NCI-H1694 treated with DMSO at 0.1 percent for 48 hours (cell line): ENCODE results near the gene ATP8A2.

ENCODE experiments used
- DNase-seq: peaks from one replicate; lab custom pipeline; 2025; lab: John Stamatoyannopoulos, UW

ATP8A2 gene

DNA sequence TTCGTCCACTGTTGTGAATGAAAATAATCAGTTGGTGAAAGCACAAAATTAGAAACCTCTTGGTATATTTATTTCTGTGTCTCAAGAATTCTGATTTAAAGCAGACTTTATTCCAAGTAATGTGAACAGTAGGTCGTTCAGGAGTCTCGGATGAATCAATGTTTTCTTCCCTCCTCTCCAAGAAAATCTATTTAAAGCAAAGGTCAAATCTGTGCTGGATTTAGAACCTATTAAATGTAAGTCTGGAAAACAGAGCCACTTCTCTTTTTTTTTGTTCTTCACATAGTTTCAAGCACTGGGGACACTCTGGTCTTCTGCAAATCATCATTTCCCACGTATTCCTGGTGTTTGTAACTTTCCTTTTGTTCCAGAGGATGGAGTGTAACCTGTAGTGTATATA is 312.7 kb downstream of the ATP8A2 start:
- DNase-seq = no peak

DNA sequence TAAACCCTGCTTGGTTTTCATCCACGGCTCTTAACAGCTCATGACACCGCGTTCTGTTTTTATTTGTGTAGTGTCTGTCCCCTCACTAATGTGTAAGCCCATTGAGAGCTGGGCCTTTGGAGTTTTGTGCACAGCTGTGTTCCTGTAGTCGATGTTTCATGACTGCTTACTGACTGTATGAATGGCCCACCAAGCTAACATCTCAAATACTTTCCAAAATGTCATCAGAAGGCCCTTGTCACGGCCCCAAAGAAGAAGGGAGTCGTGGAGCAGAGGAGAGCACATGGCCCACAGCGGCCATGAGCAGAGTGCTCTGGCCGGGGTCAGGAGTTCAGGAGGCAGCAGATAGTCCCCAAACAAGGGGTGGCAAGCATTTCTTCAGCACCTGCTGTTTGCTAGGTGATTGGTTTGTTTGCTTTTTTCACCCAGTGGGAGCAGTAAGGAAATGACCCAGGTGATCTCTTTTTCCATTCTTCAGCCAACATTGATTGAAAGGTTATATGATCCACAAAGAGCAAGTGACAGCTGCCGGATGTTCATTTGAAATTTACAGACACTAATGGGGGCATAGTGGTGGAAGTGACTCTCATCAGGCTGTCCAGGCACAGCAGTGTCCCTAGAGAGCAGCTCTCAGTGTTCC is 315.2 kb downstream of the ATP8A2 start:
- no peak for DNase-seq

DNA sequence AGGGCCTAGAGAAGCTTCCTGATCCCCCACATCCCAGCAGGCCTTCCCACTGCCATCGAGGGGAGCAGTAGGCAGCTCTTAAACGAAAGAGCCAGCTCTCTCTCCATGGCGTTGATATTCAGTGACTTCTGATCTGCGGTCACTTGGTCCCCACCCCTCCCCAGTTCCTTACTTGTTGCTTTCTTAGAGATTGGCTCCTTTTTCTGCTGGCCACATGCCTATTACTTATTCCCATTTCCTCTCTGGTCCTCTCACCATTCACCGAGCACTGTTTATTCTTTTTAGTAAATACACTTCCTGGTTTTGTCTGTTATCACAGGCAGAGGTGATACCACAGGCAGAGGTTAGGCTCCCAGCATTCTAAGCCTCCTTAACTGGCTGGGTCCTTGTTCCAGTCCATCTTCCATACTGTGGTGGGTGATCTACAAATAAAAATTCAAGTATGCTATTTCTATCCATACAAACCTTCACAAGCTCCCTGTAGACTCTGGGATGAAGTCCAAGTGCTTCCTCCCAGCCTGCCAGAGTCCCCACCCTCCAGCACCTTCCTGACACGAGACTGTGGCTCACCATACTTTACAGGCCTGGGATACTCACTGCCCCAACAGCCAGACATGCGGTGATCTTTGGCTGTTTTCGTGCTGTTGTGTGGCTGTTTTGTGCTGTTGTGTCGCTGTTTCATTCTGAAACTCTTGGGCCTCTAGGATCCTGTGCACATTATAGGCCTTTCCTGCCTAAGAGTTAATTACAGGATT is 315.9 kb downstream of the ATP8A2 start:
- DNase-seq = peak; percentile 15

DNA sequence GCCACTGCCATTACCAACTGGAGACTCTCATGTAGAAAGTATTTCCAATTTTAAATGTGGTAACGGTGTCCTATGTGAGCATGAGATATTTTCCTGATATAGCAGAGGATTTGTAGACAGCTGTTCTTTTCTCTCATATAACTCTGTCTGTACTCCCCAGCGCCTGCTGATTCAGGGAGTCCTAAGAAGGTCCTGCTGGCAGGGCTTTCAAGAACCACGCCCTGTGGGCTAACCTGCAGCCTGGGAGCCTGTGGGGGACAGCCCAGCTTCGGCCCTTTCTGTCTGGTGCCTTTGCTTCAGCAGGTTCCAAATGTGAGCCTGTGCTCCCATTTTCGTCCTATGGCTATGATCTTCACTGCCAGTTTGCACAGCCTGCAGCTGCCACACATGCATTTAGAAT is 316.8 kb downstream of the ATP8A2 start:
- no peak for DNase-seq

DNA sequence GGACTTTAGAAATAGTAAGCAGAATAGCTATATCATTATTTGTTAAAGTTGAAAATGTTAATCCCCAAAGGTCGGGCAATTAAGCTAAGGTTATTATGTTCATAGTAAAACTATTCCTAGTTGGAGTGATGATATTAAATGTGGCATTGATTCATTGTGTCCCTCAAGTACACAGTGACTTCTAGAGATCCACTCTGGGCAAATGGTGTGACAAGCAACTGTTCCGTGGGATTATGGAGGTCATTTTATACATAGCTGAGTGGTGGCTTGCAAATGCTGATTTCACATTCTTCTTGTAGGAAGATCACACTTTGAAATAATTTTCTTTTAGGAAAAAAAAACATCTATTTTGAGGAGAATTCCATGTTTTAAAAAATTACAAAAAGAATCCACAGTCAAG is 317.8 kb downstream of the ATP8A2 start:
- no peak for DNase-seq

DNA sequence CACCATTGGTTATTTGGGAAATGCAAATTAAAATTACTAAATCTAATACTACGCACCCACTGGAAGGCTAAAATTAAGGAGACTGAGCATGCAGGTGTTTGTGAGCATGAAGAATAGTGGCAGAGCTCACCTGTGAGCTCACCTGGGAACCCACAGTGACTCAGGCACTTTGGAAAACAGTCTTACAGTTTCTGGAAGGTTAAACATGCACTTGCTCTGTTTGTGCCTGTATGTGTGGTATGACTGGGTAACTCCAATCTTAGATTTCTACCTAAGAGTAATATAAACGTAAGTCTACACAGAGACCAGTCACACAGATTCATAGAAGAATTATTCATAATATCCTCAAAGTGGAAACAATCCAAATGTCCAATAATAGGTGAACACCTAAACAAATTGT is 318.8 kb downstream of the ATP8A2 start:
- DNase-seq = no peak

DNA sequence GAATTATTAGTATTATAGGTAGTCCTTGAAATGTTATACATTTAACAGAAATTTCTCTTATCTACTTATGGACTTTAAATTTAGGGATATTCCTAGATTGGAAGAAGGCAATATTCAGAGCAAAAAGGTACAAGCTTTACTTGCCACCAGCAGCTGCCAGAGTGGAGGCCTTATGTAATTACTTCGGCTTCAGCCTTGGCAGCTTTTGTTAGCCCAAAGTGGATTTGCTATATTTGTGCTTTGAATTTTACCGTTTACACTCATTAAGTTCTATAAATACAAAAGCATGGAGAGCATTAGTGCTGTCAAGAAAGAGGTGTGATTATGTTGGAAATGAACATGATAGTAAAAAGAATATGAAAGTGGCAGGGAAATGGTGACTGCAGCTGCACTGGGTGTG is 319.9 kb downstream of the ATP8A2 start:
- no peak for DNase-seq

DNA sequence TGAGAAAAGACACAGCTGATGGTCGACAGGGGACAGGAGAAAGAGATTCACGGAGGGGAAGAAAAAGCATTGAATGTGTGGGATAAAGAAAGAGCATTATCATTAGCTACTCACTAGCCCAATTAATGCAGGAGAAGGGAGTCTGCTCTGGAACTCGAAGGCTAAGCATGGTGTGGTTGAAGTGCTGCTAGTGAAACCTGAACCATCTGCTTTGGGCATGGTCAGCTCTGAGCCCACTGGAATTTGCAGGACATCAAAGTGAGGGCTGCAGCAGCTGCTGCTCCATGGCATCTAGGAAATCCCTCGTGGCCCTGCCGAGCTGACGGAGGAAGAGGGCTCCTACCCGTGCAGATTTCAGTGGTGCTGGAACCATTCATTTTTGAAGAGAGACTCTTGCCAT is 320.3 kb downstream of the ATP8A2 start:
- DNase-seq = no peak

DNA sequence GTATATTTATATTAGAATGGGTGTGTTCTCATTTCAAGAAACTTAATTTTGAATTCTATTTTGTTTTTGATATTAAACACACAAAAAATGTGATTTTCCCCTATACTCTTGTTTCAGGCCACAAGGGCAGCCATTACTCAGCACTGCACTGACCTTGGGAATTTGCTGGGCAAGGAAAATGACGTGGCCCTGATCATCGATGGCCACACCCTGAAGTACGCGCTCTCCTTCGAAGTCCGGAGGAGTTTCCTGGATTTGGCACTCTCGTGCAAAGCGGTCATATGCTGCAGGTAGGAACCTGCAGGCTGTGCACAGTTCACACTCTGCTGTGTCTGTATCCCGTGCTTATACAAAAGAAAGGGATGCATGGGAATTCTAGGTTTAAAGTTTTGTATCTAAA is 327.3 kb downstream of the ATP8A2 start:
- no peak for DNase-seq

DNA sequence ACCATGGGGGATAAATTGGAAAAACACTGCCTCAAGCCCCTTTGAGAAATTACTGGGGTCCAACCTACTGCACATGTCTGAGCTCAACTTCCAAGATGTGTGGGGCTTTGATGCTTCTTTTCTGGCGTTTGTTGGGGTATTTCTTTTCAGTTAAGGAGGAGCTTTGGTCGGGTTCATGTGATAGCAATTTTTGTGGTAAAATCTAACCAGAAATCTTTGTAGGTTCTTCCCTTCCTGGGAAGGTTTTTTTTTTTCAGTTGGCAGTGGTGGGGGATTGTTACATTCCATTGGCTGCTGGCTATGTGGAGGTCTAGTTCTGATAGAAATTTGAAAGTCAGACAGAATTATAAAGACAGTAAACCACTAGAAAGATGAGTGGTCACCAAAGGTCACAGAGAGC is 327.8 kb downstream of the ATP8A2 start:
- no peak for DNase-seq

DNA sequence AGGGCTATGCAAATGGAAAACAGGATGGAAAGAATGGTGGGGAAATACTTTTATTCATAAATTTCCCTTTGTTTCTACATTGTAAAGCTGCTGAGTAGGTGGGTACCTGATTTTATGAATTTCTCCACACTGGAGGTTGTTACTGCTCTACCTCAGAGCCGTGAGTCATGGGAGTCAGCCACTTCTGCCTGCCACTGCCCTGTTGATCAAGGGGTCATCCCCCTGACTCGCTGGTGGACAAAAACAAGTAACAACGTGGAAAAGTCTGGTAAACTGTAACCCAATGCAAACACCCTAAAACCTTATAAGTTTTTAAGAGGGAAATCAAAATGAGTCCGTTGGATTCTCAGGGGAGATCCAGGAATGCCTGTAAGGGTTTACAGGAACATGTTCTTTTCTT is 329.5 kb downstream of the ATP8A2 start:
- no peak for DNase-seq

DNA sequence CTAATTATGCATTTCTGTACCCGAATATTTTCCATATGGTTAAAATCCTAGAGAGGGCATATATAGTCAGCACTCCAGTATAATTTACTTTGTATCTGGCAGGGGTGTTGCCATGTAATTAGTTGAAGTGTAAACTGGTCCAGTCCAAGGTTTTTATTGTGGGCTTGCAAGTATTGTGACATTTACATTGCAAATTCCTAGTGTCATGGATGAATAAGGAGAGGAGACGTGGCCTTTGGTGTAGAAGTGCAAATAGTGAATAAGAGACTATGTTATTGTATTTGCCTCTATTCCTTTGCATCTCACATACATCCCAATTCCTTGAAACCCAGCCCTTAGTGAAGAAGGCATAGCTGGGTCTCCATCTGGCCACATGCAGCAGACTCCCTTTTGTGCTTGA is 330.6 kb downstream of the ATP8A2 start:
- no peak for DNase-seq

DNA sequence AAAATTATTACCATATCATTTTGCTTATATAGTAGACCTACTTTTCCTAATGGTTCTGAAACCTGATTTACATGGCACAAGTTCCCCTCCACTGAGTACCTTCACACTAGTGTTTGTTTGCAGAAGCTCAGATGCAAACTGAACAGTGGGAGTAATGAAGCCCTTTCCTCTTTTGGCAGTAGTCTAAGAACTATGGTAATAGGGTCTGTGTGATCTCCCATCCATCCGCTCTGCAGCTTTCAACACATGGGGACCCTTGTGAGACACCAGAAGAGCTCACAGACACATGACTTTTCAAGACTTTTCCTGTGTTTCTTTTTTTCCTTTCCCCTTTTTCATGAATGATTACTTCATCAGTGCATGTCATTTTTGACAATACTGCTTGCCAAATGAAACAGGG is 336.0 kb downstream of the ATP8A2 start:
- no peak for DNase-seq

DNA sequence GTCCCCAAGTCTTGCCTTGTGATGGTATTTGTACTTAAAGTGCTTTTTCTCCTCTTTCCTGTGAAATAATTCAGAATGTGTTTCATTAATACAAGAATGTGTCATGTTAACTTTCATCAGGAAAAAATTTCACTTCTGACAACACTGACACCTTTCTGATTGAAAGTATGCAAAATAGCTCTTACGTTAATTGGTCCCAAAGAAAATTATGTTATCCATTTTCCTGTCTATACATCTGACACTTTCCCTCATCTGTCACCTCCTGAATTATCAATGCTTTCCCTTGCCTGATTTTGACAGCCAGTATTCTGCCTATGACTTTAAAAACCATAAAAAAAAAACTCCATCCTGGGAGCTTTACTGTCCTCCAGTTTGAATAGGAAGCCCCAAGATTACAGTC is 336.5 kb downstream of the ATP8A2 start:
- no peak for DNase-seq

DNA sequence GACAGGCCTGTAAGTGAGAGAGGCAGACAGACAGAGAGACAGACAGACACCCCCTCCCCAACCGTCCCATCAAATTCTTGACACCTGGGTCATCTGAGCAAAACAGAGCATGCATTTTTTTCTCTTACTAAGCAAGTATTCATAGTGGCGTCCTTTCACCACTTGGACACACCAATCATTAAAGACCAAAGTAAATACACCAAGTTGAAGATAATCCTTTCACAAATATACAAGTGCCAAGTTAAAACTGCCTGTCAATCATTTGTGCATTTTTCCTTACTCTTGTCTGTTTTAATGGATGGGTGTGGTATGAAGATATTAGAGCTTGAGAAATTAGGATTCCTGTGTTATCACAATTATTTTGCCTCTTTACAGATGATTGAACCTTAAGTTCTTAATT is 337.3 kb downstream of the ATP8A2 start:
- no peak for DNase-seq

DNA sequence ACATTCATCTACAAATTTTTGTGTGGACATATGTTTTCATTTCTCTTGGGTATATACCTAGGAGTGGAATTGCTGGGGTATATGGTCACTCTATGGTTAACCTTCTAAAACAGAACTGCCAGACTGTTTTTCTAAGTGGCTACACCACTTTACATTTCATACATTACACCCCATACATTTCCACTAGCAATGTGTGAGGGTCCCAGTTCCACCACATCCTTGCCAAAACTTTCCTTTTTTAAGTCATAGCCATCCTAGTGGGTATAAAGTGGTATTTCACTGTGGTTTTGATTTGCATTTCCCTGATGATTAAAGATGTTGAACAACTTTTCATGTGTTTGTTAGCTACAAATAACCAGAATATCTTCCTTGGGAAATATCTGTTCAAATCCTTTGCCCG is 344.0 kb downstream of the ATP8A2 start:
- no peak for DNase-seq

DNA sequence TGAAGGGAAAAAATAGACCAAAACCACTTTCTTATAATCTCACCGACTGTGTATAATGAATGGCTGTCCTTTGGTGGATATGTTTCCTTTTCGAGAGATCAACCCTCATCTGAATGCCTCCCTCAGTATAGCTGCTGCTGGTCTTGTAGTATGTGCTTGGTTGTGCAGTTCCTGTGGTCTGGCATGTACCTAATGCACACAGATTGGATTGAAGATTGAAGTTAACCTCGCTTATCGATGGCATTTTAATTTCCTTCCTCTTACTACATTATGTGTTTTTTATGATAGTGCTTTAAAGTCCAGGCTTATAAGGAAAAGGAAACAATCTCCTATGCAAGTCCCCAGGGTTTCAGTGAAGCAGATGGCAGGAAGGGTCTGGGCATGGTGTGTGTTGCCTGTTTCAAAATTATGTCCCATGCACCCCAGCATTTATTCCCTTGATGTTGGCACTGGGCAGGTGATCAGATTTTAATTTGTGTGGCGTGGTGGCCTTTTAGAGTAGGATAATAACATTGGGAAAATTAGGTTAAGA is 346.0 kb downstream of the ATP8A2 start:
- DNase-seq = no peak

DNA sequence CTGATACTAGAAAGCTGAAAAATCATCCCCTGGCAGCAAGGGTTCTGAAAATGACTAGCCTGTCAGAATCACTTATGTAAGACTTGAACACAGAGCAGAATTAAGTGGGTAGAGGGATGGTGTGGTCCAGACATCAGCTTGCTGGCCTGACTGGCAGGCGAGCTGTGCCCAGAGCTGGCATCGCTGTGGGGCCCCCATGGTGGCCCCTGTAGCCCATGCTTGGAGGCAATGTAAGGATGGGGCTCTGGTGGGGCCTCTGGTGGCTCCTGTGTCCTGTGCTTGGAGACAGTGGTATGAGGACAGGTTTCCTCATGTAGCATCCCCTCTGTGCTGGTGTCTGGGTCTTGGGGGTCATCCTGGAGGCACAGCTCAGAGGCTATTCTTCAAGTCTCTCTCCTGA is 347.9 kb downstream of the ATP8A2 start:
- no peak for DNase-seq

DNA sequence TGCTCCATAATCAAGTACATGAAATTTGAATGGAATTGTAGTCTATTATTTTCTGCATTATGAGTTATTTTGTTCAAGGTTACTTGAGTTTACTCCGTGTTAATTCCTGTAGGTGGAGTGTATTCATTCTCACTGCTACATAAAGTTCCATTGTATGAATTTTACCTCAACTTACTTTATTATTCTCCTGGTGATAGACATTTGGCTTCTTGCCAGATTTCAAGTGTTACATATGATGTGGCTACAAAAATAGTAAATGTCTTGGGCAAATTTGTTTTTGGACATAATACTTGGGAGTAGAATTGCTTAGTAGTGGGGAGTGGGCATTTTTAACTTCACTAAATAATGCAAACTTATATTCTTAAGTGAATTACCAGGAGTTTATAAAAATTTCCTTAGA is 351.1 kb downstream of the ATP8A2 start:
- DNase-seq = no peak

DNA sequence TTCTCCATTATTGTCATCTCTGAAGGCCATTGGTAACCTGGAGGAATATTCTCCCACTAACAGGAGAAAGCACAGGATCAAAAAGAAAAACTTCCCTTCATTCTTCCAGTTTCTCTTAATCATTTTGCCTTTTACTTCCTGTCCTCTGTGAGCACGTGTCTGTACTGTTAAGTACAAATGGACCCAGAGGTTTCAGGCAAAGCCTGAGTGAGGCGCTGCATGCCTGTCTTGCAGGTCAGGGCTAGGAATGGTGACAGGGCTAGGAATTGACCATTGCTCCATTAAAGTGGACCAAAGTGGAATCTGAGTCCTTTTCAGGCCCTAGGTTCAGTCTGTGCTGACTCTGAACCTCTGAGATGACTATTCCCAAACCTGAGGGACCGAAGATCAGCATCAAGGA is 353.3 kb downstream of the ATP8A2 start:
- no peak for DNase-seq

DNA sequence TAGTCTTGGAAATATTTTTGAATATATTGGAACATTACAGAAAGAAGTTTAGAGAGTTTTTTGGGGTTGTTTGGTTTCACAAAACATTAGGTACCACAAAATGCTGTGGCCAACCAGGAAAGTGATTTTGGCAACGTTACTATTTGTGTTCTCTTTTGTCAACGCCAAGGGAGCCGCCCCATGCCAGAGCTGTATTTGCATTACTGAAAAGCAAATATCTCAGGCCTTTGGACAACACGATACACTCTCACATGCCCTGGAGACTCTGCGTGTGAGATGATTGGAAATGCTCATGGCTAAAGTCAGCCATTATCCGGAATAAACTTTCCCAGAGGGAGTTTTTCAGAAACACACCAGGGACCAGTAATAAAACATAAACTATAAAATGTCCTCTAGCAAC is 355.5 kb downstream of the ATP8A2 start:
- no peak for DNase-seq

DNA sequence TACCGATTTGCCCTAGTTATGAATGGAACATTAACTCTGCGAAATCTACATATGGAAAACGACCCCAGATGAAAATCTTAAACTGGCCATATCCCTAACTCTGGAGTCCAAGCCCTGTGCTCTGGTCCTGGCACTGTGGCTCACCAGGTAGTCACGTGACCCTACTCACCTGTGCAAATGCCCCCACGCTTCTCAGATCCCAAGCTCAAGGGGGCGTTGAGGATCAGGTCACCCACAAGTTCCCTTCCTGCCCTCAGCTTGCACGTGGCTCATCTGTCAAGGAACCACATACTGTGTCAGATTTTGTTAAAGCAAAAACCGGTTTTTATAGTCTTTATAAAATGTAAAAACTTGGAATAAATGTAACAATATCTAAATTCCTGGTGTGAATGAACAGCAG is 356.0 kb downstream of the ATP8A2 start:
- DNase-seq = no peak

DNA sequence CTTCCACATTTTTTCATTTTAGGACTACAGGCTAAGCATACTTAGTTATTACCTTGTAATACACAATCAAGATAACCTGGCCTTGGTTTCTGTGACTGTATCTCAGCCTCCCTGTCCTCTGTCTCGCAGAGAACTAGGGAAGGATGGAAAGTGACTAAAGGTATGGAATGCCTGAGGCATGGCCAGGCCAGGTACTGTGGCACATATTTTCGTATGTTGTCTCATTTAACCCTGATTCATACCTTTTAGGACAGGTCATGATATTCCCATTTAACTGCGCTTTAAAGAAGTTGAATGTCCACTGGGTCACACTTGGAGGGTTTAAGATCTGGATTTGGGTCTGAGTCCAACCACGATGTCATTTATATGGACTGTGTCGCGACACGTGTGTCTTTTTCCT is 357.4 kb downstream of the ATP8A2 start:
- no peak for DNase-seq

DNA sequence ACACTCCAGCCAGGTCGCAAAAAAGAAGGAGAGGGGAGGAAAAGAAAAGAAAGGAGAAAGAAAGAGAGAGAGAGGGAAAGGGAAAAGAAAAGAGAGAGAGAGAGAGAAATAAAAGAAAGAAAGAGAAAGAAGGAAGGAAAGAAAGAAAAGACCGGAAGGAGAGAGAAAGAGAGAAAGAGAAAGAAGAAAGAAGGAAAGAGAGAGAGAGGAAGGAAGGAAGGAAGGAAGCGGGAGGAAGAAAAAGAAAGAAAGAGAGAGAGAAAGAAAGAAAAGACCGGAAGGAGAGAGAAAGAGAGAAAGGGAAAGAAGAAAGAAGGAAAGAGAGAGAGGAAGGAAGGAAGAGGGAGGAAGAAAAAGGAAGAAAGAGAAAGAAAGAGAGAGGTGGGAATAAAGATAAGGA is 359.3 kb downstream of the ATP8A2 start:
- no peak for DNase-seq
